Kidney glomerular epithelial cell (primary cell): ENCODE measurements around the gene CGA.
A peak's percentile ranks its signal among the peaks of the same experiment; 100 is the strongest.

Experiments
- DNase-seq: peaks from one replicate; lab custom pipeline; 2025; lab: John Stamatoyannopoulos, UW

Gene CGA

GRCh38 chr6:87088076-87088475 lies 6.8 kb downstream of the CGA start:
- DNase-seq: no peak

GRCh38 chr6:87082160-87082721 lies 12.7 kb downstream of the CGA start:
- no peak for DNase-seq

GRCh38 chr6:87078983-87079616 lies 15.8 kb downstream of the CGA start:
- no peak for DNase-seq

- no peak for DNase-seq
Measured at GRCh38 chr6:87075168-87075567, 19.7 kb downstream of the CGA start.

- DNase-seq: peak; percentile 27
Measured at GRCh38 chr6:87074101-87074621, 20.7 kb downstream of the CGA start.

- DNase-seq: no peak
Measured at GRCh38 chr6:87071683-87072082, 23.2 kb downstream of the CGA start.

- DNase-seq: no peak
Measured at GRCh38 chr6:87070741-87071140, 24.2 kb downstream of the CGA start.

- DNase-seq: no peak
Measured at GRCh38 chr6:87068795-87069194, 26.1 kb downstream of the CGA start.

GRCh38 chr6:87066449-87067333 lies 28.2 kb downstream of the CGA start:
- peak; percentile 43 for DNase-seq

GRCh38 chr6:87065117-87065516 lies 29.8 kb downstream of the CGA start:
- no peak for DNase-seq

GRCh38 chr6:87059943-87060342 lies 35.0 kb downstream of the CGA start:
- no peak for DNase-seq

- DNase-seq: no peak
Measured at GRCh38 chr6:87054143-87054833, 40.6 kb downstream of the CGA start.

GRCh38 chr6:87053312-87053711 lies 41.6 kb downstream of the CGA start:
- no peak for DNase-seq

GRCh38 chr6:87049779-87050178 lies 45.1 kb downstream of the CGA start:
- DNase-seq: no peak

GRCh38 chr6:87045521-87046075 lies 49.3 kb downstream of the CGA start:
- no peak for DNase-seq

GRCh38 chr6:87040729-87041128 lies 54.2 kb downstream of the CGA start:
- no peak for DNase-seq
